Measurements from ENCODE around the gene PCBP3. TPM values are rescaled to one million over a fixed set of nuclear protein-coding genes. Genes with fewer than 3 reads are reported as not detected.
A peak's percentile ranks its signal among the peaks of the same experiment; 100 is the strongest.

Gene PCBP3
- total and polyA plus RNA-seq, 2 of the 13 experiments (the other 11 are each of a cell fraction or from before 2014, with no cell fraction given) = not detected

DNA sequence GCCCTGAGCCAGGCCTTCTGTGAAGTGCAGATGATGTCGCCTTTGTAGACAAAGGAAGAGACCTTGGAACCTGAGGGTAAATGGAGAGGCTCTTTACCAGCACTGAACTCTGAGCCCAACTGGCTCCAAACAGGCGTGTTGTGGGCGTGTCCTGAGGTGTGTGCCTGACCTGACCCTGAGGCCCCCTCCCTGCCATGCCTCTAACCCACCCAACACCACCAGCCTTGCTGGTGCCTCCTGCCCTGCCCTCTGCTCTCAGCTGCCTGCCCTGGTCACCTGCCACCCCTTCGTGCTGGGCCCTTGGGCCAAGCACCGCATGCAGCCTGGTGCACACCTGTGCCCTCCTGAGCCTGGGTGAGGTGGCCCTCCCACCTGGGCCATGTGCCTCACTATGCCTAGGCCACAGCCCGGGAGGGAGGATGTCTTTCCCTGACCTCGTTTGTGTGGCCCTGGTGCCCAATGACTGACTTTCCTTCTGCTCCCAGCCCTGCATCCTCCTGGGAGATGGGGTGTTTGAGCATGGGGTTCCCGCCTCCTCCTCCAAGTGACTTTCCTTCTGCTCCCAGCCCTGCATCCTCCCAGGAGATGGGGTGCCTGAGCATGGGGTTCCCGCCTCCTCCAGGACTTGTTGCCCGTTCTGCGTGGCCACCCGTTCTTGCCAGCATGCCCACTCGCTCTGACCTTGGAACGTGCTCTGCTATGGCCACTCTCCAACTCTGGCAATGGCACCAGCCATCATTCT lies 157.0 kb downstream of the PCBP3 start (continued):
- TF ChIP-seq PAXIP1 (CRISPR knock-in tag; conservative IDR thresholded peaks at IDR 0.05) = peak; percentile 69
- TF ChIP-seq HIC2 (CRISPR knock-in tag; IDR thresholded peaks at IDR 0.05; ENCODE audit: low read depth) = peak; percentile 73; the same call in 1 of the 2 replicates
- no peak for TF ChIP-seq U2AF1 (optimal IDR thresholded peaks at IDR 0.05; ENCODE audit: low read depth, low read length)
- 0 out of 2 replicates have a peak, but pooled peaks have one; percentile 50 for TF ChIP-seq HNRNPL (IDR thresholded peaks at IDR 0.05; ENCODE audit: low read depth, low read length)
- TF ChIP-seq CBX1 (IDR thresholded peaks at IDR 0.05; ENCODE audit: low read depth) = no peak
- no peak for TF ChIP-seq ATF7-NPFF (CRISPR knock-in tag; IDR thresholded peaks at IDR 0.05; ENCODE audit: low read depth)
- TF ChIP-seq MYNN (CRISPR knock-in tag; IDR thresholded peaks at IDR 0.05; ENCODE audit: low read depth) = no peak
- peak; percentile 35; the same call in 1 of the 2 replicates for TF ChIP-seq HDAC1 (CRISPR knock-in tag; IDR thresholded peaks at IDR 0.05)
- TF ChIP-seq CENPBD1 (CRISPR knock-in tag; IDR thresholded peaks at IDR 0.05; ENCODE audit: borderline replicate concordance, low read depth) = no peak
- TF ChIP-seq RARA (CRISPR knock-in tag; IDR thresholded peaks at IDR 0.05) = 0 out of 2 replicates have a peak, but pooled peaks have one; percentile 13
- no peak for TF ChIP-seq MAF1 (CRISPR knock-in tag; IDR thresholded peaks at IDR 0.05; ENCODE audit: borderline replicate concordance)
- TF ChIP-seq ZNF138 (CRISPR knock-in tag; IDR thresholded peaks at IDR 0.05; ENCODE audit: low read depth) = no peak
- TF ChIP-seq HES4 (CRISPR knock-in tag; IDR thresholded peaks at IDR 0.05; ENCODE audit: borderline replicate concordance) = 0 out of 2 replicates have a peak, but pooled peaks have one; percentile 10
- TF ChIP-seq ZSCAN21 (CRISPR knock-in tag; IDR thresholded peaks at IDR 0.05; ENCODE audit: borderline replicate concordance) = no peak
- TF ChIP-seq ZSCAN30 (CRISPR knock-in tag; IDR thresholded peaks at IDR 0.05) = no peak
- no peak for TF ChIP-seq ZNF431 (CRISPR knock-in tag; IDR thresholded peaks at IDR 0.05; ENCODE audit: borderline replicate concordance, low read depth)
- TF ChIP-seq, protein P1, sequence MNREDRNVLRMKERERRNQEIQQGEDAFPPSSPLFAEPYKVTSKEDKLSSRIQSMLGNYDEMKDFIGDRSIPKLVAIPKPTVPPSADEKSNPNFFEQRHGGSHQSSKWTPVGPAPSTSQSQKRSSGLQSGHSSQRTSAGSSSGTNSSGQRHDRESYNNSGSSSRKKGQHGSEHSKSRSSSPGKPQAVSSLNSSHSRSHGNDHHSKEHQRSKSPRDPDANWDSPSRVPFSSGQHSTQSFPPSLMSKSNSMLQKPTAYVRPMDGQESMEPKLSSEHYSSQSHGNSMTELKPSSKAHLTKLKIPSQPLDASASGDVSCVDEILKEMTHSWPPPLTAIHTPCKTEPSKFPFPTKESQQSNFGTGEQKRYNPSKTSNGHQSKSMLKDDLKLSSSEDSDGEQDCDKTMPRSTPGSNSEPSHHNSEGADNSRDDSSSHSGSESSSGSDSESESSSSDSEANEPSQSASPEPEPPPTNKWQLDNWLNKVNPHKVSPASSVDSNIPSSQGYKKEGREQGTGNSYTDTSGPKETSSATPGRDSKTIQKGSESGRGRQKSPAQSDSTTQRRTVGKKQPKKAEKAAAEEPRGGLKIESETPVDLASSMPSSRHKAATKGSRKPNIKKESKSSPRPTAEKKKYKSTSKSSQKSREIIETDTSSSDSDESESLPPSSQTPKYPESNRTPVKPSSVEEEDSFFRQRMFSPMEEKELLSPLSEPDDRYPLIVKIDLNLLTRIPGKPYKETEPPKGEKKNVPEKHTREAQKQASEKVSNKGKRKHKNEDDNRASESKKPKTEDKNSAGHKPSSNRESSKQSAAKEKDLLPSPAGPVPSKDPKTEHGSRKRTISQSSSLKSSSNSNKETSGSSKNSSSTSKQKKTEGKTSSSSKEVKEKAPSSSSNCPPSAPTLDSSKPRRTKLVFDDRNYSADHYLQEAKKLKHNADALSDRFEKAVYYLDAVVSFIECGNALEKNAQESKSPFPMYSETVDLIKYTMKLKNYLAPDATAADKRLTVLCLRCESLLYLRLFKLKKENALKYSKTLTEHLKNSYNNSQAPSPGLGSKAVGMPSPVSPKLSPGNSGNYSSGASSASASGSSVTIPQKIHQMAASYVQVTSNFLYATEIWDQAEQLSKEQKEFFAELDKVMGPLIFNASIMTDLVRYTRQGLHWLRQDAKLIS (CRISPR knock-in tag; IDR thresholded peaks at IDR 0.05) = no peak
- no peak for TF ChIP-seq SMAD3 (CRISPR knock-in tag; IDR thresholded peaks at IDR 0.05)

Data from HepG2 (cell line).